ENCODE measurements around the gene XRCC5.

DNA sequence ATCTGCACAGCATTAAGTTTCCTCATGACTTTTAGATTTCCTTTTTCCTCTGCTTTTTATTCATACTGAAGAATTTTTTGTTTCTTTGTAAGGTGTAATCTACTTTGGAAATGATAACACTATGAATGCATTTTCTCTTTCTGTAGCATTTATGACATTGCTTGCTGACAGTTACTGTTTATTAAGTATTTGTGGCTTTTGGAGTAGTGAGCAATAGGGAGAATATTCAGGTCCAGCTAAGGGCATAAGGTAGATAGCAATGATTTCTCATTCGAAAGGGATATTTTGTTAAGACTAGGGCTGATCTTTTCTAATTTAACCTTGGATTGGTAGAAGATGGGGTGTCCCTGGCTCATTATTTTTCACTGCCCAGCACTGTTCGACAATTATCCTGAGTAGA is 80.3 kb downstream of the XRCC5 start:
- TF ChIP-seq ZNF274 (IDR thresholded peaks at IDR 0.05; ENCODE audit: insufficient read depth, insufficient read length) = no peak
- no peak for TF ChIP-seq FOS (IDR thresholded peaks at IDR 0.05; ENCODE audit: borderline replicate concordance, extremely low read depth, insufficient read length)
- TF ChIP-seq POLR2A (IDR thresholded peaks at IDR 0.05; ENCODE audit: low read depth, low read length) = no peak
- TF ChIP-seq SIN3A (IDR thresholded peaks at IDR 0.05; ENCODE audit: low read depth, low read length) = no peak

Data from GM12878 (cell line).